Measurements from ENCODE around the gene INSYN2B.

INSYN2B gene

GRCh38 chr5:169945831-169946261, 34.4 kb downstream of the INSYN2B start:
- DNase-seq (ENCODE audit: insufficient read length, low spot score) (no peak), FAIRE-seq (no peak)
- no peak for TF ChIP-seq CTCF (IDR thresholded peaks at IDR 0.05; ENCODE audit: insufficient read depth, missing control alignments)

- FAIRE-seq (no peak), DNase-seq (ENCODE audit: insufficient read length, low spot score) (no peak)
- no peak for TF ChIP-seq CTCF (IDR thresholded peaks at IDR 0.05; ENCODE audit: insufficient read depth, missing control alignments)
Observed at GRCh38 chr5:169944922-169945680, 35.2 kb downstream of the INSYN2B start.

GRCh38 chr5:169944115-169944514, 36.2 kb downstream of the INSYN2B start:
- DNase-seq (ENCODE audit: insufficient read length, low spot score), result no peak
- FAIRE-seq, result no peak
- TF ChIP-seq CTCF (IDR thresholded peaks at IDR 0.05; ENCODE audit: insufficient read depth, missing control alignments), result no peak

- no peak for TF ChIP-seq CTCF (IDR thresholded peaks at IDR 0.05; ENCODE audit: insufficient read depth, missing control alignments)
- FAIRE-seq, result no peak
- DNase-seq (ENCODE audit: insufficient read length, low spot score), result no peak
Observed at GRCh38 chr5:169943026-169943425, 37.3 kb downstream of the INSYN2B start.

- TF ChIP-seq CTCF (IDR thresholded peaks at IDR 0.05; ENCODE audit: insufficient read depth, missing control alignments), result no peak
- FAIRE-seq, result no peak
- no peak for DNase-seq (ENCODE audit: insufficient read length, low spot score)
Observed at GRCh38 chr5:169942181-169942580, 38.1 kb downstream of the INSYN2B start.

- FAIRE-seq, result no peak
- DNase-seq (ENCODE audit: insufficient read length, low spot score), result no peak
- no peak for TF ChIP-seq CTCF (IDR thresholded peaks at IDR 0.05; ENCODE audit: insufficient read depth, missing control alignments)
Observed at GRCh38 chr5:169941542-169941941, 38.8 kb downstream of the INSYN2B start.

- no peak for TF ChIP-seq CTCF (IDR thresholded peaks at IDR 0.05; ENCODE audit: insufficient read depth, missing control alignments)
- no peak for FAIRE-seq
- no peak for DNase-seq (ENCODE audit: insufficient read length, low spot score)
Observed at GRCh38 chr5:169939731-169940130, 40.6 kb downstream of the INSYN2B start.

Measured in D721Med (cell line).